Upper lobe of left lung (tissue), 4 donors: Measurements from ENCODE around the gene XRCC6.
"Not testable (repeated sequence)": the region's sequence is repeated elsewhere in the genome, so short reads cannot be mapped to it uniquely, and the experiment has no call there.

ENCODE experiments used
- POLR2A ChIP-seq, 4 donors: fragments of 450-650 bp; IDR thresholded peaks; one replicate each; pipeline ENCODE4 v1.5.1; 2016 to 2017; ENCODE audit warnings: antibody characterized with exemption in 4 of 4, mild to moderate bottlenecking in 2 of 4
- POLR2AphosphoS5 ChIP-seq, 2 donors: sonication (generic); formaldehyde crosslinking; IDR thresholded peaks; one replicate each; pipeline ENCODE4 v1.5.1; 2017; ENCODE audit warnings: antibody characterized with exemption in 2 of 2
- TF ChIP-seq, protein P1 (sequence below), 6 experiments: fragments of 450-650 bp in 4 of 6; fragments of 200-600 bp in 2 of 6; sonication (generic) in 2 of 6; IDR thresholded peaks; one replicate each; pipeline ENCODE4 v1.5.1; 2016 to 2019; ENCODE audit warnings: antibody characterized with exemption in 6 of 6

DNA sequence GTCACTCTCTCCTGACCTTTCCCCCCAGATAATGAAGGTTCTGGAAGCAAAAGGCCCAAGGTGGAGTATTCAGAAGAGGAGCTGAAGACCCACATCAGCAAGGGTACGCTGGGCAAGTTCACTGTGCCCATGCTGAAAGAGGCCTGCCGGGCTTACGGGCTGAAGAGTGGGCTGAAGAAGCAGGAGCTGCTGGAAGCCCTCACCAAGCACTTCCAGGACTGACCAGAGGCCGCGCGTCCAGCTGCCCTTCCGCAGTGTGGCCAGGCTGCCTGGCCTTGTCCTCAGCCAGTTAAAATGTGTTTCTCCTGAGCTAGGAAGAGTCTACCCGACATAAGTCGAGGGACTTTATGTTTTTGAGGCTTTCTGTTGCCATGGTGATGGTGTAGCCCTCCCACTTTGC lies 42.5 kb downstream of the XRCC6 start:
- TF ChIP-seq, protein P1, sequence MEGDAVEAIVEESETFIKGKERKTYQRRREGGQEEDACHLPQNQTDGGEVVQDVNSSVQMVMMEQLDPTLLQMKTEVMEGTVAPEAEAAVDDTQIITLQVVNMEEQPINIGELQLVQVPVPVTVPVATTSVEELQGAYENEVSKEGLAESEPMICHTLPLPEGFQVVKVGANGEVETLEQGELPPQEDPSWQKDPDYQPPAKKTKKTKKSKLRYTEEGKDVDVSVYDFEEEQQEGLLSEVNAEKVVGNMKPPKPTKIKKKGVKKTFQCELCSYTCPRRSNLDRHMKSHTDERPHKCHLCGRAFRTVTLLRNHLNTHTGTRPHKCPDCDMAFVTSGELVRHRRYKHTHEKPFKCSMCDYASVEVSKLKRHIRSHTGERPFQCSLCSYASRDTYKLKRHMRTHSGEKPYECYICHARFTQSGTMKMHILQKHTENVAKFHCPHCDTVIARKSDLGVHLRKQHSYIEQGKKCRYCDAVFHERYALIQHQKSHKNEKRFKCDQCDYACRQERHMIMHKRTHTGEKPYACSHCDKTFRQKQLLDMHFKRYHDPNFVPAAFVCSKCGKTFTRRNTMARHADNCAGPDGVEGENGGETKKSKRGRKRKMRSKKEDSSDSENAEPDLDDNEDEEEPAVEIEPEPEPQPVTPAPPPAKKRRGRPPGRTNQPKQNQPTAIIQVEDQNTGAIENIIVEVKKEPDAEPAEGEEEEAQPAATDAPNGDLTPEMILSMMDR (IDR thresholded peaks at IDR 0.05) = not testable (repeated sequence)
- not testable (repeated sequence) for TF ChIP-seq POLR2A, POLR2AphosphoS5 (IDR thresholded peaks at IDR 0.05)
